Calu3 (cell line): Measurements from ENCODE around the gene SCNN1A. TPM values are rescaled to one million over a fixed set of nuclear protein-coding genes. Genes with fewer than 3 reads are reported as not detected.

Source experiments
- BruUV-seq: library from RNA; stranded (reverse); fragments of 400-500 nt; replicated peaks from 2 replicates; lab custom pipeline; 2021; lab: Mats Ljungman, UMichigan
- CTCF ChIA-PET: fragments of 300-600 bp; sonication (Branson Sonifier 250); formaldehyde crosslinking; loops from one replicate; lab custom pipeline; 2022; ENCODE audit warnings: antibody characterized with exemption; lab: Charles Lee
- DNase-seq: peaks from one replicate; pipeline ENCODE4 v3.0.0; 2022
- H3K27ac Mint-ChIP-seq: one replicate; pipeline ENCODE4 v1.8.0; 2022; ENCODE audit warnings: mixed read lengths; ENCODE audit not compliant: unreplicated experiment
- H3K27me3 Mint-ChIP-seq: one replicate; pipeline ENCODE4 v1.8.0; 2022; ENCODE audit warnings: mixed read lengths; ENCODE audit not compliant: unreplicated experiment
- H3K36me3 Mint-ChIP-seq: one replicate; pipeline ENCODE4 v1.8.0; 2022; ENCODE audit warnings: mild to moderate bottlenecking, moderate library complexity, mixed read lengths; ENCODE audit not compliant: insufficient read depth, unreplicated experiment
- H3K4me1 Mint-ChIP-seq: one replicate; pipeline ENCODE4 v1.8.0; 2022; ENCODE audit warnings: mild to moderate bottlenecking, low read depth, mixed read lengths; ENCODE audit not compliant: unreplicated experiment
- H3K4me3 Mint-ChIP-seq: one replicate; pipeline ENCODE4 v1.8.0; 2022; ENCODE audit warnings: mild to moderate bottlenecking, low read depth, moderate library complexity, mixed read lengths; ENCODE audit not compliant: unreplicated experiment
- H3K9me3 Mint-ChIP-seq: one replicate; pipeline ENCODE4 v1.8.0; 2022; ENCODE audit warnings: low read depth, mixed read lengths; ENCODE audit not compliant: unreplicated experiment
- CTCF ChIP-seq: fragments of 200-600 bp; IDR thresholded peaks from one replicate; pipeline ENCODE4 v1.8.0; 2022; ENCODE audit warnings: antibody characterized with exemption; ENCODE audit not compliant: unreplicated experiment
- intact Hi-C: fragments of 100-400 bp; cut with micrococcal nuclease; formaldehyde crosslinking; loops from one replicate; pipeline ENCODE4 v1.10.0; 2022; ENCODE audit not compliant: unreplicated experiment
- total RNA-seq: library from RNA; stranded (reverse); gene quantifications from 2 replicates; pipeline ENCODE4 v1.2.3, GENCODE V29; 2022

SCNN1A gene
- total RNA-seq, 1 experiment from 2014 or later = 53.5 TPM

- Mint-ChIP-seq H3K27ac (no peak overlapping the region), H3K4me3 (no peak overlapping the region), H3K27me3 (no peaks in the 10 kb centered on the region), H3K4me1 (peaks cover 49% of the 10 kb centered on the region), H3K9me3 (peaks cover 3% of the 10 kb centered on the region), H3K36me3 (peaks cover 25% of the 10 kb centered on the region)
- DNase-seq = no peak
- intact Hi-C loops = loop anchor here (10.0 kb wide), 1 partner anchor 192 kb away; the partner anchor contains the start of gene GAPDH
- no TSS peak for BruUV-seq
- CTCF ChIA-PET = interaction anchor here (0.6 to 1.6 kb wide), 4 partner anchors 19 to 347 kb away, joined by 3 to 5 read pairs (median 4); partner anchors contain the start of gene ZNF384
- TF ChIP-seq CTCF = no peak
These were observed 33.0 kb downstream of the SCNN1A start for GRCh38 chr12:6342140-6342889.

GRCh38 chr12:6341417-6342139, 33.8 kb downstream of the SCNN1A start, which contains the start of gene TNFRSF1A:
Gene TNFRSF1A (minus strand): TSS chr12:6342076. CDS start chr12:6341814, 262 bp downstream.
- DNase-seq = peak; percentile 65
- CTCF ChIA-PET = interaction anchor here (0.6 to 1.6 kb wide), 3 partner anchors 18 to 31 kb away, joined by 3 to 5 read pairs (median 3); no protein-coding TSS in a partner anchor
- TSS peak; percentile 57 for BruUV-seq

GRCh38 chr12:6340745-6341416, 34.5 kb downstream of the SCNN1A start:
- no peak for DNase-seq
- peaks cover 38% of the 10 kb centered on the region for H3K4me1 Mint-ChIP-seq

More at GRCh38 chr12:6341417-6342139, 33.8 kb downstream of the SCNN1A start, which contains the start of gene TNFRSF1A:
- intact Hi-C loops = loop anchor here (10.0 kb wide), 1 partner anchor 193 kb away; the partner anchor contains the start of gene GAPDH
- TF ChIP-seq CTCF = no peak
- Mint-ChIP-seq H3K27ac (no peak within 1 kb of the TSS), H3K36me3 (peaks cover 18% of the 10 kb centered on the region), H3K9me3 (no peaks in the 10 kb centered on the region), H3K4me1 (peaks cover 45% of the 10 kb centered on the region), H3K4me3 (no peak within 1 kb of the TSS), H3K27me3 (no peaks in the 10 kb centered on the region)

More at GRCh38 chr12:6340745-6341416, 34.5 kb downstream of the SCNN1A start:
- intact Hi-C loops = loop anchor here (10.0 kb wide), 1 partner anchor 194 kb away; the partner anchor contains the start of gene GAPDH
- H3K27me3 Mint-ChIP-seq = no peaks in the 10 kb centered on the region
- peaks cover 11% of the 10 kb centered on the region for H3K36me3 Mint-ChIP-seq
- TF ChIP-seq CTCF = no peak
- CTCF ChIA-PET = interaction anchor here (1.6 kb wide), 1 partner anchor 30 kb away, joined by 5 read pairs; no protein-coding TSS in a partner anchor
- BruUV-seq = no TSS peak
- no peak overlapping the region for H3K4me3 Mint-ChIP-seq
- H3K27ac Mint-ChIP-seq = no peak overlapping the region
- no peaks in the 10 kb centered on the region for H3K9me3 Mint-ChIP-seq
